Stomach smooth muscle (tissue), 2 donors: ENCODE results near the gene SLC17A9.
A peak's percentile ranks its signal among the peaks of the same experiment; 100 is the strongest.

Source experiments
- H3K27ac ChIP-seq: one replicate; pipeline ENCODE4 v1.7.0; 2013; ENCODE audit warnings: mild to moderate bottlenecking, low read length, inconsistent platforms
- H3K27me3 ChIP-seq, 2 donors: one replicate each; pipeline ENCODE4 v1.7.0; 2013; ENCODE audit warnings: low read length in 2 of 2; ENCODE audit not compliant: insufficient read depth in 2 of 2, control insufficient read depth in 1 of 2
- H3K36me3 ChIP-seq, 2 donors: one replicate each; pipeline ENCODE4 v1.7.0; 2013; ENCODE audit warnings: low read length in 2 of 2; ENCODE audit not compliant: control insufficient read depth in 2 of 2, insufficient read depth in 2 of 2
- H3K4me1 ChIP-seq: one replicate; pipeline ENCODE4 v1.7.0; 2013; ENCODE audit warnings: low read length; ENCODE audit not compliant: control insufficient read depth, insufficient read depth
- H3K4me3 ChIP-seq, 2 donors: one replicate each; pipeline ENCODE4 v1.7.0; 2013; ENCODE audit warnings: low read length in 2 of 2
- H3K9ac ChIP-seq, 2 donors: one replicate each; pipeline ENCODE4 v1.7.0; 2013; ENCODE audit warnings: low read length in 2 of 2, mild to moderate bottlenecking in 1 of 2
- H3K9me3 ChIP-seq, 2 donors: one replicate each; pipeline ENCODE4 v1.7.0; 2013; ENCODE audit warnings: low read length in 2 of 2; ENCODE audit not compliant: control insufficient read depth in 2 of 2
- donor health status: healthy.
- donor health status: Pancreatic carcinoma.

The SLC17A9 gene

GRCh38 chr20:62910777-62911497, 41.6 kb upstream of the SLC17A9 start:
- Histone ChIP-seq H3K27me3 (no peaks in the 10 kb centered on the region), H3K27ac (no peak overlapping the region), H3K9me3 (no peaks in the 10 kb centered on the region), H3K4me1 (peaks cover 22% of the 10 kb centered on the region), H3K36me3 (peaks cover 57 to 58% of the 10 kb centered on the region in 2 donors), H3K4me3 (no peak overlapping the region), H3K9ac (no peak overlapping the region)

GRCh38 chr20:62911701-62912280, 40.7 kb upstream of the SLC17A9 start:
- Histone ChIP-seq H3K27ac (no peak overlapping the region), H3K4me3 (no peak overlapping the region), H3K9ac (no peak overlapping the region), H3K4me1 (peaks cover 28% of the 10 kb centered on the region), H3K9me3 (no peaks in the 10 kb centered on the region), H3K36me3 (peaks cover 50% of the 10 kb centered on the region in 2 donors), H3K27me3 (no peaks in the 10 kb centered on the region)

GRCh38 chr20:62913043-62913630, 39.4 kb upstream of the SLC17A9 start:
- no peak overlapping the region for H3K27ac ChIP-seq
- no peak overlapping the region for H3K9ac ChIP-seq
- H3K27me3 ChIP-seq, result no peaks in the 10 kb centered on the region
- no peak overlapping the region for H3K4me3 ChIP-seq
- peaks cover 39 to 42% of the 10 kb centered on the region in 2 donors for H3K36me3 ChIP-seq
- H3K4me1 ChIP-seq, result peaks cover 41% of the 10 kb centered on the region
- no peaks in the 10 kb centered on the region for H3K9me3 ChIP-seq

DNA sequence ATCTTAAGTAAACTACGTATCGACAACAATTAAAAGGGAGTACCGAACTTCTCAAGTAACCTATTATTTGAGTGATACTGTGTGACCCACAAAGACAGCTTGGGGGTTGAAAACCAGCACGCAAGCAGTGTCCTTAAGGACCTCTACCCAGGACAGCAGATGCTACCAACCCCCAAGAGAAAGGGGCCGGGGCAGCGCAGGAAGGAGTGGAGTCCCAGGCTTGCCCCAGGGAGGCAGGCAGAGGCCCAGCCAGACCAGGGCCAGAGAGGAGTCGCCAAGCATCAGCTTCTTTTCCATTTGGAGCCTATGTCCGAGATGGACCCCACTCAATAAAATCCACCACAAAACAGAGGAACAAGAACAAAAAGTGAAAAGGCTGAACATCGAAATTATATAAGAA, 38.1 kb upstream of the SLC17A9 start:
- no peaks in the 10 kb centered on the region for H3K27me3 ChIP-seq
- H3K4me3 ChIP-seq, result peak overlapping the region in 1 of 2 donors; percentile 22
- peaks cover 49% of the 10 kb centered on the region for H3K4me1 ChIP-seq
- no peak overlapping the region for H3K9ac ChIP-seq
- no peaks in the 10 kb centered on the region for H3K9me3 ChIP-seq
- H3K27ac ChIP-seq, result no peak overlapping the region
- peaks cover 27 to 29% of the 10 kb centered on the region in 2 donors for H3K36me3 ChIP-seq

DNA sequence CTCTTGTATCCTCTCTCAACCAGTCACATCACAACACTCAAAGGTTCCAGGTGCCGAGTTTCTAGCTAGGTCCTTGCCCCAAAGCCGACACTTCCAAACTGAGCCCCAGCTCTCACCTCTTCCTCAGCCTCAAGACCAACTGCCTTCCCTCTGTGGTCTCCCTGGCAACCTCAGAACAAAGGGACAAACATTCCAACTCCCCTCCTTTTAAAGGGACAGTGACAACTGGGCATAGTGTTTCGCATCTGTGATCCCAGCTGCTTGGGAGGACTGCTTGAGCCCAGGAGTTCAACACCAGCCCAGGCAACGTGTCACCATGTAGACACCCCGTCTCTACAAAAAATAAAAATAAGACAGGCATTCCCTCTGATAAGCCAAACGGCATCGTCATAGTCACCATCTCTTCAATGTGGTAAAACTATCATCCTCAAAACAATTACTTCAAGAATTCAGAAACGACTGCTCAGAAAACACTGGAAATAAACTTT, 37.5 kb upstream of the SLC17A9 start:
- H3K27ac ChIP-seq, result no peak overlapping the region
- H3K36me3 ChIP-seq, result peaks cover 21 to 24% of the 10 kb centered on the region in 2 donors
- peak overlapping the region in 1 of 2 donors; percentile 29 for H3K9ac ChIP-seq
- H3K4me3 ChIP-seq, result peak overlapping the region in 1 of 2 donors; percentile 55
- no peaks in the 10 kb centered on the region for H3K27me3 ChIP-seq
- H3K4me1 ChIP-seq, result peaks cover 54% of the 10 kb centered on the region
- no peaks in the 10 kb centered on the region for H3K9me3 ChIP-seq

- H3K4me3 ChIP-seq, result no peak overlapping the region
- H3K4me1 ChIP-seq, result peaks cover 64% of the 10 kb centered on the region
- H3K9me3 ChIP-seq, result no peaks in the 10 kb centered on the region
- H3K36me3 ChIP-seq, result peaks cover 3 to 5% of the 10 kb centered on the region in 2 donors
- no peaks in the 10 kb centered on the region for H3K27me3 ChIP-seq
- no peak overlapping the region for H3K27ac ChIP-seq
- no peak overlapping the region for H3K9ac ChIP-seq
These were observed 35.6 kb upstream of the SLC17A9 start for GRCh38 chr20:62916703-62917476.

DNA sequence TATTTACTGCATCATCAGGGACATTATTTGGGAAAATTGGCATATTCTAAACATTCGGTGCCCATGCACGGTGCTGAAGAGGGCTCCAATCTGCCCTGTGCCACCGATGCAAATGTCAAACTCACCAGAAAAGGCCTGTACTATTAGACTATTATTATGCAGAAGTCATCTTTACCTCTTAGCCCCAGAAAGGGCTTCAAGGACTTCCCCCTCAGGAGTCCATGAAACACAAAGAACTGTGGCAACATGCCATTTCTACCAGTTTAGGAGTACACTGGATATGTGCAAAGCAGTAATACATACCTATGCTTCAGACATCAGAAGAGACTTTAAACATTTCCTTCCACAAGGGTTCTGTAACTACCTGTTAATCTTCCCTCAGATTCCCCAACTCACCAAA, 34.8 kb upstream of the SLC17A9 start:
- no peaks in the 10 kb centered on the region for H3K9me3 ChIP-seq
- H3K9ac ChIP-seq, result no peak overlapping the region
- no peak overlapping the region for H3K27ac ChIP-seq
- H3K4me3 ChIP-seq, result no peak overlapping the region
- no peaks in the 10 kb centered on the region for H3K27me3 ChIP-seq
- peaks cover 68% of the 10 kb centered on the region for H3K4me1 ChIP-seq
- peaks cover 0 to 3% of the 10 kb centered on the region in 2 donors for H3K36me3 ChIP-seq

GRCh38 chr20:62918147-62918546, 34.4 kb upstream of the SLC17A9 start:
- Histone ChIP-seq H3K4me1 (peaks cover 70% of the 10 kb centered on the region), H3K27ac (no peak overlapping the region), H3K4me3 (no peak overlapping the region), H3K36me3 (peaks cover 0 to under 1% of the 10 kb centered on the region in 2 donors), H3K27me3 (no peaks in the 10 kb centered on the region), H3K9ac (no peak overlapping the region), H3K9me3 (no peaks in the 10 kb centered on the region)

DNA sequence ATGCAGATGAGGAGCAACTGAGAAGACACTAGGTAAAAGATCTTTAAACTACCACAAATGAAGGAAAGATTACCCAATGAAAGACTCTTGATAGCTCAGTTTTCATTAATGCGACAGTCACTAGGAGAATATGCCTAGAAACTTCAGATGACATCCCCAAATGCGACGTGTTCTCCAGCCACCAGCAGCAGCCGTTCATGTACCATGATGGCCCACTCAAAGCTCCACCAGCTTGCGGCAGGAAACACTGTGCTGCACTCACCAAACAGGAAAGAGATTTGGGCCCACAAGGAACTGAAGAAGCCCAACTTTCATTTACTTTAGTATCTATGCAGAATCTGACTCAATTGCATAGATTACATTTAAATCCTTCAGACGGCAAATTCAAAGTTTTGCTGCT, 33.7 kb upstream of the SLC17A9 start:
- Histone ChIP-seq H3K36me3 (no peaks in the 10 kb centered on the region), H3K4me3 (no peak overlapping the region), H3K9me3 (no peaks in the 10 kb centered on the region), H3K9ac (no peak overlapping the region), H3K27ac (no peak overlapping the region), H3K4me1 (peaks cover 71% of the 10 kb centered on the region), H3K27me3 (no peaks in the 10 kb centered on the region)

- Histone ChIP-seq H3K27me3 (no peaks in the 10 kb centered on the region), H3K4me1 (peaks cover 68% of the 10 kb centered on the region), H3K27ac (no peak overlapping the region), H3K4me3 (no peak overlapping the region), H3K9ac (no peak overlapping the region), H3K36me3 (no peaks in the 10 kb centered on the region), H3K9me3 (no peaks in the 10 kb centered on the region)
These were observed 32.4 kb upstream of the SLC17A9 start for GRCh38 chr20:62920039-62920645.
